A549 (cell line): ENCODE measurements around the gene MCM8. TPM values are rescaled to one million over a fixed set of nuclear protein-coding genes. Genes with fewer than 3 reads are reported as not detected.

Source experiments
- ATAC-seq, 2 experiments: fragments of 200-7000 bp in 1 of 2; fragments of >200 bp in 1 of 2; cut with Nextera tagmentation in 1 of 2; cut with Tn5 transposase in 1 of 2; 3 replicates each; pipeline versions ENCODE4 v1.8.0 to v1.9.1; 2018 to 2020; ENCODE audit warnings: mild to moderate bottlenecking in 1 of 2, moderate library complexity in 1 of 2
- CTCF ChIA-PET: fragments of 300-600 bp; sonication (Branson Sonifier 250); formaldehyde crosslinking; extraction: SDS; loops from one replicate; lab custom pipeline; 2021; ENCODE audit warnings: antibody characterized with exemption, inconsistent platforms; lab: Yijun Ruan, JAX
- POLR2A ChIA-PET: fragments of 350-600 bp; formaldehyde crosslinking; extraction: SDS; loops from one replicate; lab custom pipeline; 2021; ENCODE audit warnings: antibody characterized with exemption, inconsistent platforms; lab: Yijun Ruan, JAX
- DNase-seq, 2 experiments: peaks; one replicate each; pipeline versions ENCODE4 v3.0.0 to v3.0.0-alpha.2; 2011 to 2016; ENCODE audit warnings: low read depth in 1 of 2, low spot score in 1 of 2
- FAIRE-seq: peaks from 2 replicates; lab custom pipeline; 2011; peaks lifted over from hg19 to GRCh38; lab: Jason Lieb, UNC
- H3K27ac ChIP-seq, 2 experiments: fragments of >200 bp; sonication (Bioruptor Twin); formaldehyde crosslinking; 3 replicates each; pipeline ENCODE4 v1.5.1; 2016 to 2017
- H3K4me1 ChIP-seq: fragments of >200 bp; sonication (Bioruptor Twin); formaldehyde crosslinking; 3 replicates; pipeline ENCODE4 v1.6.1; 2016
- H3K4me2 ChIP-seq: fragments of >200 bp; sonication (Bioruptor Twin); formaldehyde crosslinking; 3 replicates; pipeline ENCODE4 v1.6.1; 2016
- H3K4me3 ChIP-seq: fragments of >200 bp; sonication (Bioruptor Twin); formaldehyde crosslinking; 3 replicates; pipeline ENCODE4 v1.5.1; 2016
- H3K9me3 ChIP-seq: fragments of >200 bp; sonication (Bioruptor Twin); formaldehyde crosslinking; 3 replicates; pipeline ENCODE4 v1.6.1; 2016
- BHLHE40 ChIP-seq: IDR thresholded peaks from 2 replicates; pipeline ENCODE4 v1.6.1; 2012; ENCODE audit warnings: low read depth, low read length, inconsistent platforms
- CEBPB ChIP-seq, 2 experiments: fragments of >200 bp in 1 of 2; sonication (Bioruptor Twin) in 1 of 2; formaldehyde crosslinking in 1 of 2; IDR thresholded peaks; 2 replicates each; pipeline ENCODE4 v1.6.1; 2012 to 2016
- CHD4 ChIP-seq: fragments of 200-600 bp; sonication (generic); IDR thresholded peaks from 2 replicates; pipeline ENCODE4 v1.6.1; 2016; ENCODE audit warnings: antibody characterized with exemption, mild to moderate bottlenecking, borderline replicate concordance
- EHMT2 ChIP-seq: fragments of 200-600 bp; sonication (generic); IDR thresholded peaks from 2 replicates; pipeline ENCODE4 v1.6.1; 2016; ENCODE audit warnings: antibody characterized with exemption, low read depth, mild to moderate bottlenecking, moderate library complexity
- FOSL2 ChIP-seq, 2 experiments: fragments of 450-650 bp in 1 of 2; fragments of >200 bp in 1 of 2; sonication (Bioruptor Twin) in 1 of 2; formaldehyde crosslinking; IDR thresholded peaks; 2 replicates each; pipeline versions ENCODE4 v1.5.0 to v1.6.1; 2016 to 2020; ENCODE audit warnings: mild to moderate bottlenecking in 1 of 2, moderate library complexity in 1 of 2
- FOXS1 ChIP-seq: fragments of 250-450 bp; sonication (Bioruptor Pico); IDR thresholded peaks from 2 replicates; pipeline ENCODE4 v1.5.0; 2020; ENCODE audit warnings: mild to moderate bottlenecking, moderate library complexity
- GATA3 ChIP-seq: IDR thresholded peaks from 2 replicates; pipeline ENCODE4 v1.6.1; 2012; ENCODE audit warnings: borderline replicate concordance
- HOXA7 ChIP-seq: fragments of 250-450 bp; sonication (Bioruptor Pico); IDR thresholded peaks from 2 replicates; pipeline ENCODE4 v1.5.0; 2020; ENCODE audit warnings: mild to moderate bottlenecking, moderate library complexity
- HOXB5 ChIP-seq: fragments of 250-450 bp; sonication (Bioruptor Pico); IDR thresholded peaks from 2 replicates; pipeline ENCODE4 v1.5.0; 2020; ENCODE audit warnings: mild to moderate bottlenecking, moderate library complexity
- JUN ChIP-seq, 2 experiments: fragments of >200 bp; sonication (Bioruptor Twin); formaldehyde crosslinking; IDR thresholded peaks; 2 replicates in 1 of 2; 3 replicates in 1 of 2; pipeline ENCODE4 v1.6.1; 2016 to 2017
- NFE2L2 ChIP-seq: fragments of 150-350 bp; conservative IDR thresholded peaks from 2 replicates; pipeline ENCODE4 v1.6.1; 2014; ENCODE audit warnings: low read length
- NR3C1 ChIP-seq: fragments of >200 bp; sonication (Bioruptor Twin); formaldehyde crosslinking; IDR thresholded peaks from 3 replicates; pipeline ENCODE4 v1.6.1; 2017
- PHF8 ChIP-seq: fragments of 200-600 bp; sonication (generic); IDR thresholded peaks from 2 replicates; pipeline ENCODE4 v1.6.1; 2016; ENCODE audit warnings: low read depth, mild to moderate bottlenecking, antibody characterized with exemption, moderate library complexity, borderline replicate concordance
- POLR2AphosphoS2 ChIP-seq: conservative IDR thresholded peaks from 2 replicates; pipeline ENCODE4 v1.6.1; 2012; ENCODE audit warnings: low read length, improper control_type of control experiment, inconsistent platforms
- RNF2 ChIP-seq: fragments of 200-600 bp; sonication (generic); IDR thresholded peaks from 2 replicates; pipeline ENCODE4 v1.6.1; 2016; ENCODE audit warnings: low read depth, mild to moderate bottlenecking, antibody characterized with exemption, moderate library complexity, borderline replicate concordance
- ZFP36 ChIP-seq: fragments of 450-650 bp; IDR thresholded peaks from 2 replicates; pipeline ENCODE4 v1.6.1; 2014; ENCODE audit warnings: borderline replicate concordance; ENCODE audit not compliant: partially characterized antibody
- ZNF302 ChIP-seq: fragments of 250-450 bp; sonication (Bioruptor Pico); IDR thresholded peaks from 2 replicates; pipeline ENCODE4 v1.9.0; 2021; ENCODE audit warnings: inconsistent platforms, mild to moderate bottlenecking, moderate library complexity
- WGBS: methylation state at CpG from one replicate; pipeline ENCODE4 v1.1.6; 2017; ENCODE audit errors: missing lambda C conversion rate; 5-methylcytosine and 5-hydroxymethylcytosine counted together
- polyA plus RNA-seq, 4 experiments: library from polyadenylated mRNA; depleted of rRNA in 3 of 4; stranded (reverse); fragments of >200 nt; fragmentation: RNase III in 1 of 4; extraction: RNeasy Plus Mini Kit Qiagen cat#74134 plus additional on column Dnase treatment in 1 of 4; gene quantifications; 2 replicates in 3 of 4; 3 replicates in 1 of 4; pipeline ENCODE4 v1.2.3, GENCODE V29; 2011 to 2017
- TF ChIP-seq, protein P1 (sequence below): IDR thresholded peaks from 2 replicates; pipeline ENCODE4 v1.6.1; 2012
- TF ChIP-seq, protein P2 (sequence below): fragments of >200 bp; sonication (Bioruptor Twin); formaldehyde crosslinking; IDR thresholded peaks from 3 replicates; pipeline ENCODE4 v1.5.1; 2016
- TF ChIP-seq, protein P3 (sequence below): IDR thresholded peaks from 2 replicates; pipeline ENCODE4 v1.6.1; 2012; ENCODE audit warnings: low read depth, borderline replicate concordance
- TF ChIP-seq, protein P4 (sequence below): fragments of 150-350 bp; IDR thresholded peaks from 2 replicates; pipeline ENCODE4 v1.6.1; 2014; ENCODE audit warnings: low read depth, mild to moderate bottlenecking, low read length

The MCM8 gene
- polyA plus RNA-seq, 2 of the 4 experiments (the other 2 are of a cell fraction), result 33.9 to 36.1 TPM

DNA sequence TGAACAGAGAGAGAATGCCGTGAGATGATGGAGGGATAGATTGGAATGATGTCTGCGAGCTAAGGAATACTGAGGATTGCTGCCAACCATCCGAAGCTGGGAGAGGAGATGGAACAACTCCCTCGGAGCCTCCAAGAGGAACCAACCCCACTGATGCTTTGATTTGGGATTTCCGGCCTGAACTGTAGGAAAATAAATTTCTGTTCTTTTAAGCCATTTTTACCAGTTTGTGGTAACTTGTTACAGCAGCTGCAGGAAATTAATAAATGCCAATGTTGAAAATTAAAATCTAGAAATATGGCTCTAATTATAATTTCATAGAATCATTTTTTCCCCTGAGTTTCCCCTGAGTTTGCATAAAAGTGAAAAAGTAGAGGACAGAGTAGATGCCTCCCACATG is 89.3 kb downstream of the MCM8 start:
- Histone ChIP-seq H3K27ac (no peak overlapping the region), H3K9me3 (no peaks in the 10 kb centered on the region), H3K4me3 (no peak overlapping the region), H3K4me2 (no peak overlapping the region), H3K4me1 (no peaks in the 10 kb centered on the region)
- TF ChIP-seq EHMT2 (no peak), CHD4 (no peak), FOSL2 (IDR thresholded peaks at IDR 0.05) (no peak), FOSL2 (CRISPR knock-in tag; IDR thresholded peaks at IDR 0.05) (no peak), ZFP36 (no peak), ZNF302 (CRISPR knock-in tag) (no peak), RNF2 (no peak), GATA3 (no peak)
- TF ChIP-seq, protein P1, sequence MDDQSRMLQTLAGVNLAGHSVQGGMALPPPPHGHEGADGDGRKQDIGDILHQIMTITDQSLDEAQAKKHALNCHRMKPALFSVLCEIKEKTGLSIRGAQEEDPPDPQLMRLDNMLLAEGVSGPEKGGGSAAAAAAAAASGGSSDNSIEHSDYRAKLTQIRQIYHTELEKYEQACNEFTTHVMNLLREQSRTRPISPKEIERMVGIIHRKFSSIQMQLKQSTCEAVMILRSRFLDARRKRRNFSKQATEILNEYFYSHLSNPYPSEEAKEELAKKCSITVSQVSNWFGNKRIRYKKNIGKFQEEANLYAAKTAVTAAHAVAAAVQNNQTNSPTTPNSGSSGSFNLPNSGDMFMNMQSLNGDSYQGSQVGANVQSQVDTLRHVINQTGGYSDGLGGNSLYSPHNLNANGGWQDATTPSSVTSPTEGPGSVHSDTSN, result no peak
- TF ChIP-seq, protein P2, sequence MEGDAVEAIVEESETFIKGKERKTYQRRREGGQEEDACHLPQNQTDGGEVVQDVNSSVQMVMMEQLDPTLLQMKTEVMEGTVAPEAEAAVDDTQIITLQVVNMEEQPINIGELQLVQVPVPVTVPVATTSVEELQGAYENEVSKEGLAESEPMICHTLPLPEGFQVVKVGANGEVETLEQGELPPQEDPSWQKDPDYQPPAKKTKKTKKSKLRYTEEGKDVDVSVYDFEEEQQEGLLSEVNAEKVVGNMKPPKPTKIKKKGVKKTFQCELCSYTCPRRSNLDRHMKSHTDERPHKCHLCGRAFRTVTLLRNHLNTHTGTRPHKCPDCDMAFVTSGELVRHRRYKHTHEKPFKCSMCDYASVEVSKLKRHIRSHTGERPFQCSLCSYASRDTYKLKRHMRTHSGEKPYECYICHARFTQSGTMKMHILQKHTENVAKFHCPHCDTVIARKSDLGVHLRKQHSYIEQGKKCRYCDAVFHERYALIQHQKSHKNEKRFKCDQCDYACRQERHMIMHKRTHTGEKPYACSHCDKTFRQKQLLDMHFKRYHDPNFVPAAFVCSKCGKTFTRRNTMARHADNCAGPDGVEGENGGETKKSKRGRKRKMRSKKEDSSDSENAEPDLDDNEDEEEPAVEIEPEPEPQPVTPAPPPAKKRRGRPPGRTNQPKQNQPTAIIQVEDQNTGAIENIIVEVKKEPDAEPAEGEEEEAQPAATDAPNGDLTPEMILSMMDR, result no peak
- CTCF ChIA-PET, result interaction anchor here (0.6 to 2.3 kb wide), 3 partner anchors 8 to 510 kb away, joined by 3 to 13 read pairs (median 3); no protein-coding TSS in a partner anchor
- no peak for FAIRE-seq
- WGBS, result 92% methylated on average over 5 of the region's 5 CpGs
- no peak for ATAC-seq
- POLR2A ChIA-PET, result no interaction called here
- DNase-seq, result no peak

DNA sequence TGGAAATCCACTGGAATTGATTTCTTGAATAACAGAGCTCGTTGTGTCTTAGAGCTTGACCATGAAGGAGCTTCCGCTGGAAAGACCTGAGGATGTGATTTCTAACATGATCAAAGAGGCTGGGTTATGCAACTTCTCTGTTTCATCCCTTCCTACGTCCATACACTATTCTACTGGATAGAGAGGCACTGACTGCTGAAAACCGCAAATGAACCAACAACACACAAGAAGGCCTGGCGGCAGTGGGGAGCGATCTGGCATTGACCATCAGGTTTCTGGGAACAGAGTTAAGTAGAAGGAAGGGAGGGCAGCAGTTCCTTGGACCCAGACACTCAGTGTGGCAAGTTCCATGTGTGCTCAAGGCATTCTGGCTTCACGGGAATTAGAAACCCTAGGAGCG is 90.1 kb downstream of the MCM8 start:
- ATAC-seq, result no peak
- ChIA-PET POLR2A (no interaction called here), CTCF (interaction anchor here (1.3 kb wide), 1 partner anchor 511 kb away, joined by 3 read pairs; no protein-coding TSS in a partner anchor)
- DNase-seq, result no peak
- Histone ChIP-seq H3K4me1 (no peaks in the 10 kb centered on the region), H3K4me3 (no peak overlapping the region), H3K9me3 (no peaks in the 10 kb centered on the region)
- 95% methylated on average over 8 of the region's 8 CpGs for WGBS
- TF ChIP-seq CHD4, result no peak
- TF ChIP-seq NFE2L2, result no peak
- no peak for TF ChIP-seq HOXA7 (CRISPR knock-in tag)
- no peak for TF ChIP-seq FOXS1 (CRISPR knock-in tag)
- TF ChIP-seq PHF8, result no peak
- TF ChIP-seq, all 56 proteins: peak for 0
- Histone ChIP-seq H3K4me2 (no peak overlapping the region), H3K27ac (no peak overlapping the region)
- no peak for FAIRE-seq

DNA sequence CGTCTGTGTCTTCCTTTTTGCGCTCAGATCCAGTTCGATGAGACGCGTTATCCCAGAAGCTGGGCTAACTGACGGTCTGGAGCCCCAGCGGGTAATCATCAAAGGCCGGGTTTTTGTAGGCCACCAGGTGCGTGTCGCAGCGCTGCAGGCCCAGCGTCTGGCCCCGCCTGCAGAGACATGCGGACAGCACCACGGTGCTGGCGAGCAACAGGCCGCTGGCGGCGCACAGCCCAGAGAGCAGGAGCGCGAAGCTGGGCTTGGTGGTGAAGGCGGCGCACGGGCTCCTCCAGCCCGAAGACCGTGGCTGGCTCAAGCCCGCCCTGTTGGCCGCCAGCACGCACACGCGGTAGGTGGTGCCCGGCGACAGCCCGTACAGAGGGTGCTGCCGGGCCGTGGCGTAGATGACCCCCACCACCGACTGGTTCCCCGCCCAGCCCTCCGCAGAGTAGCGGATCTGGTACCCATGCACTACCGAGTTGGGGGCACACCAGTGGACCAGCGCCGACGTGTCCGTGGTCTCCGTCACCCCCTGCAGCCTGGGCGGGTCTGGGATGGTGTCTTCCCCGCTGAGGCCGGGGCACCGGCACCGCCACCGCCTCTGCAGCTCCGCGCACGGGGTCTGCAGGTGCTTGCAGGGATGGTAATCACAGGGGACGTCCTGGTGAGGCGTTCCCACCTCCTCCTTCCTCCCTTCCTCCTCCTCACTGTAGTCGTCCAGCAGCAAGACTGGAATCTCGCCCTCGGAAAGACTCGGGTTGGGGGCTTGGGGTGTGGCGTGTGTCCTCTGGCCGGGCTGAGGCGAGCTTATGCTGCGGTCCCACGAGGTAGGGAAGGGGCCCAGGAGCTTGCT is 90.7 kb downstream of the MCM8 start:
- Histone ChIP-seq H3K27ac (no peak overlapping the region), H3K9me3 (no peaks in the 10 kb centered on the region), H3K4me1 (no peaks in the 10 kb centered on the region), H3K4me3 (no peak overlapping the region), H3K4me2 (no peak overlapping the region)
- 96% methylated on average over 62 of the region's 67 CpGs for WGBS
- FAIRE-seq (no peak), DNase-seq (no peak), ATAC-seq (no peak; a peak in 1 of 6 replicates)
- TF ChIP-seq, protein P3, sequence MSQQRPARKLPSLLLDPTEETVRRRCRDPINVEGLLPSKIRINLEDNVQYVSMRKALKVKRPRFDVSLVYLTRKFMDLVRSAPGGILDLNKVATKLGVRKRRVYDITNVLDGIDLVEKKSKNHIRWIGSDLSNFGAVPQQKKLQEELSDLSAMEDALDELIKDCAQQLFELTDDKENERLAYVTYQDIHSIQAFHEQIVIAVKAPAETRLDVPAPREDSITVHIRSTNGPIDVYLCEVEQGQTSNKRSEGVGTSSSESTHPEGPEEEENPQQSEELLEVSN, result no peak
- TF ChIP-seq CHD4, result no peak
- TF ChIP-seq HOXB5 (CRISPR knock-in tag), result no peak
- no peak for TF ChIP-seq BHLHE40
- no peak for TF ChIP-seq EHMT2
- TF ChIP-seq CEBPB (IDR thresholded peaks at IDR 0.05), result no peak
- TF ChIP-seq, protein P4, sequence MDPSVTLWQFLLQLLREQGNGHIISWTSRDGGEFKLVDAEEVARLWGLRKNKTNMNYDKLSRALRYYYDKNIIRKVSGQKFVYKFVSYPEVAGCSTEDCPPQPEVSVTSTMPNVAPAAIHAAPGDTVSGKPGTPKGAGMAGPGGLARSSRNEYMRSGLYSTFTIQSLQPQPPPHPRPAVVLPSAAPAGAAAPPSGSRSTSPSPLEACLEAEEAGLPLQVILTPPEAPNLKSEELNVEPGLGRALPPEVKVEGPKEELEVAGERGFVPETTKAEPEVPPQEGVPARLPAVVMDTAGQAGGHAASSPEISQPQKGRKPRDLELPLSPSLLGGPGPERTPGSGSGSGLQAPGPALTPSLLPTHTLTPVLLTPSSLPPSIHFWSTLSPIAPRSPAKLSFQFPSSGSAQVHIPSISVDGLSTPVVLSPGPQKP, result no peak
- no peak for TF ChIP-seq JUN (IDR thresholded peaks at IDR 0.05)
- TF ChIP-seq FOXS1 (CRISPR knock-in tag), result no peak
- TF ChIP-seq NR3C1, result no peak
- TF ChIP-seq, protein P1, result no peak
- TF ChIP-seq POLR2AphosphoS2, result no peak
- CTCF ChIA-PET, result interaction anchor here (1.0 to 1.3 kb wide), 2 partner anchors 511 to 512 kb away, joined by 3 to 4 read pairs; no protein-coding TSS in a partner anchor
- POLR2A ChIA-PET, result no interaction called here
